DMS53 (cell line): ENCODE data around the gene PPP1R36.
"Not testable (repeated sequence)": the region's sequence is repeated elsewhere in the genome, so short reads cannot be mapped to it uniquely, and the experiment has no call there.

Experiments used
- DNase-seq: peaks from one replicate; lab custom pipeline; 2025; lab: John Stamatoyannopoulos, UW

Gene PPP1R36

DNA sequence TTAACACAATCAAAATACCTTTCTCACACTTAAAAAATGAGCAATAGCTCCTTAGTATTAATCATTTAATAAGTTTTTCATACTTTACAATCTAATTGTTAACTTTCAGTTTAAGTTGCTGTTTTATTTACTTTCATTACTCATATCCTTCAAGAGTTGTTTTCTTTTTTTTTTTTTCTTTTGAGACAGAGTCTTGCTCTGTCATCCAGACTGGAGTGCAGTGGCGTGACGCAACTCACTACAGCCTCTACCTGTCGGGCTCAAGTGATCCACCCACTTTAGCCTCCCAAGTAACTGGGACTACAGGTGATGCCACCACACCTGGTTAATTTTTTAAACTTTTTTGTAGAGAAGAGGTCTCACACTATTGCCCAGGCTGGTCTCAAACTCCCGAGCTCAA is 29.1 kb upstream of the PPP1R36 start:
- DNase-seq, result peak; percentile 6

DNA sequence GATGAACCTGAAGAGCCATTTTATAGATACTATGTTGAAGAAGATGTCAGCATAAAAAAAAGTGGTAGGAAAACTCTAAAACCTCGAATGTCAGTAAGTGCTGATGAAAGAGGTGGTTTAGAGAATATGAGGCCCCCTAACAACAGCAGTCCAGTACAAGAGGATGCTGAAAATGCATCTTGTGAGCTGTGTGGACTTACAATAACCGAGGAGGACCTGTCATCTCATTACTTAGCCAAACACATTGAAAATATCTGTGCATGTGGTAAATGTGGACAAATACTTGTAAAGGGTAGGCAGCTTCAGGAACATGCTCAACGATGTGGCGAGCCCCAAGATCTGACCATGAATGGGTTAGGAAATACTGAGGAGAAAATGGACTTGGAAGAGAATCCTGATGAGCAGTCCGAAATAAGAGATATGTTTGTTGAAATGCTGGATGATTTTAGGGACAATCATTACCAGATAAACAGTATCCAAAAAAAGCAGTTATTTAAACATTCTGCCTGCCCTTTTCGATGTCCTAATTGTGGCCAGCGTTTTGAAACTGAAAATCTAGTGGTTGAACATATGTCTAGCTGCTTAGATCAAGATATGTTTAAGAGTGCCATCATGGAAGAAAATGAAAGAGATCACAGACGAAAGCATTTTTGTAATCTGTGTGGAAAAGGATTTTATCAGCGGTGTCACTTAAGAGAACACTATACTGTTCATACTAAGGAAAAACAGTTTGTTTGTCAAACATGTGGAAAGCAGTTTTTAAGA is 27.0 kb upstream of the PPP1R36 start:
- DNase-seq, result no peak

DNA sequence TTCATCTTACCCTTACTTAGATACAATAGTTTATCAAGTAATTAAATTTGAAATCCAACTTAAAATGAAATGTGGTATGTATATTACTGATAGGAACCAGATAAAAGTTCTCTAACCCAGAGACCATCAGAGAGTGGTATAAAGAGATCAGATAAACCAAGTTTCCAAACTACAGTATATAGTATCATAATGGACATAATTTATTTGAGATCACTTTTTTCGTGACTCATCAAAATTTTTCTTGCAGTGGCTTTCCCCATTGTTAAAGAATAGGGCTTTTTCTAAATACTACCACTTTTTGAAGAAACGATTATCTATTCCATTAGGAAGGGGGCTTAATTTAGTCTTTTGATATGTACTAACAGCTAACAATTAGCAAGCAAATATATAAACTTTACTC is 24.4 kb upstream of the PPP1R36 start:
- no peak for DNase-seq

DNA sequence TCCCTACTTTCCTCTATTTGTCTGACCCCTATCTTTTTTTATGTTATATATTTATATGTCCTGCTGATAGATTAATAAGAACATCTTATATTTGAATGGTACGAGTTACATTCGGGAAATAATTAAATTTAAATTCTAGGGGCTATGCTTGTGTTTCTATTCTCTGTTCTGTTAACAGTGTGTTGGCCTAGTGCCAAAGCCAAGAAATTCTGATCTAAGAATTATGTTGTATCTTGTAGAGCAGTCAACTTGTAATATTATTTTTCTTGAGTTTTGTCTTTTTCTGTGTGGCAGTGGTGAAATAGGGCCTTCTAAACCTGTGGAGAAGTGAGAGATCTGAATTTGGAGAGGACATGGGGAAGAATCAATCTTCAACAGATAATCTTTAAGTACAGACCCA is 18.2 kb upstream of the PPP1R36 start:
- DNase-seq, result no peak

DNA sequence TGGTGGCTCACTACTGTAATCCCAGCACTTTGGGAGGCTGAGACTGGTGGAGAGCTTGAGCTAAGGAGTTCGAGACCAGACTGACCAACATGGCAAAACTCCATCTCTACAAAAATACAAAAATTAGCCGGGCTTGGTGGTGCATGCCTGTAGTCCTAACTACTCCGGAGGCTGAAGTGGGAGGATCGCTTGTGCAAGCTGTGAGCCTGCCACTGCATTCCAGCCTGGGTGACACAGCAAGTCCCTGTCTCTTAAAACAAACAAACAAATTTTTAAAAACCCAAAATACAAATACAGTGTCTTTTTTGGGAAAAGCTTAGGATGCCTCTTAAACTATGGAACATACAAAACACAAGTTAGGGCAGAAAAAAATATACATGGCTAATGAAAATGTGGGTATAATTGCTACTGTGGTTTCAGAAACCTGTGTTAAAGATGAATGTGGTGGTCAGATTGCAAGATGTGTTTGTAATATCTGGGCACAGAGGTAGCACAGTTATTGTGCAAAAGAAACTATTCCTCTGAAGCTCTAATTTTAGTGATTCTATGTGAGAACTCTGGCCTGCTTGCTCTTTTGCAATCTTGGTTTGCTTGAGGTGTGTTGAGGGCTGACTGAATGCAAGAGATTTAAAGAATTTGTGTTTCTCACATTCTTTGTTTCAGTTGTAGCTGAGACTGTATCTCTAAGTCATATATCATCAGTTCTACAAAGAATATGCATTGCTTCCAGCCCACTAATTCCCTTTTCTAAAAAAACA is 13.1 kb upstream of the PPP1R36 start:
- DNase-seq, result no peak

DNA sequence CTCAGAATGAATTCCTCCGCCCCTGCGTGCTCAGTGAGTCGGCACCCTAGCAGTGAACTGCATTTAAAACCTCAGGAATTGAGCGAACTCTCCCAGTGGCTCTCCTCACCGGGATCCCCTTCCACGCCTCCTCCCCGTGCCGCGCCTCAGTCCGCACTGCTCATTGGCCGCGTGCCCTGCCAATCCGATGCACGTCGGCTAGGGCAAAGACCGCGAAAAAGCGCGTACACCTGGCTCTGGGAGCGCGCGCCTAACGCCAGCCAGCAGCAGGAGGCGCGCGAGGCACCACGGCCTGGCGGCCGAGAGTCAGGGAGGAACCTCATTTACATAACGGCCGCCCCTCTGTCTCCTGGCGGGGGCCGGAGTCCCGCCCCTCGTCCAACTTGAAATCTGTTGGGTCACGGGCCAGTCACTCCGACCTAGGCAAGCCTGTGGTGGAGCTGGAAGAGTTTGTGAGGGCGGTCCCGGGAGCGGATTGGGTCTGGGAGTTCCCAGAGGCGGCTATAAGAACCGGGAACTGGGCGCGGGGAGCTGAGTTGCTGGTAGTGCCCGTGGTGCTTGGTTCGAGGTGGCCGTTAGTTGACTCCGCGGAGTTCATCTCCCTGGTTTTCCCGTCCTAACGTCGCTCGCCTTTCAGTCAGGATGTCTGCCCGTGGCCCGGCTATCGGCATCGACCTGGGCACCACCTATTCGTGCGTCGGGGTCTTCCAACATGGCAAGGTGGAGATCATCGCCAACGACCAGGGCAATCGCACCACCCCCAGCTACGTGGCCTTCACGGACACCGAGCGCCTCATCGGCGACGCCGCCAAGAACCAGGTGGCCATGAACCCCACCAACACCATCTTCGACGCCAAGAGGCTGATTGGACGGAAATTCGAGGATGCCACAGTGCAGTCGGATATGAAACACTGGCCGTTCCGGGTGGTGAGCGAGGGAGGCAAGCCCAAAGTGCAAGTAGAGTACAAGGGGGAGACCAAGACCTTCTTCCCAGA is 9.3 kb upstream of the PPP1R36 start, which contains the start of gene HSPA2:
TSS of gene HSPA2 (plus strand) at position 534 of the 995 bp plus-strand sequence. CDS start at position 643, 109 bp downstream.
- DNase-seq, result peak; percentile 100

DNA sequence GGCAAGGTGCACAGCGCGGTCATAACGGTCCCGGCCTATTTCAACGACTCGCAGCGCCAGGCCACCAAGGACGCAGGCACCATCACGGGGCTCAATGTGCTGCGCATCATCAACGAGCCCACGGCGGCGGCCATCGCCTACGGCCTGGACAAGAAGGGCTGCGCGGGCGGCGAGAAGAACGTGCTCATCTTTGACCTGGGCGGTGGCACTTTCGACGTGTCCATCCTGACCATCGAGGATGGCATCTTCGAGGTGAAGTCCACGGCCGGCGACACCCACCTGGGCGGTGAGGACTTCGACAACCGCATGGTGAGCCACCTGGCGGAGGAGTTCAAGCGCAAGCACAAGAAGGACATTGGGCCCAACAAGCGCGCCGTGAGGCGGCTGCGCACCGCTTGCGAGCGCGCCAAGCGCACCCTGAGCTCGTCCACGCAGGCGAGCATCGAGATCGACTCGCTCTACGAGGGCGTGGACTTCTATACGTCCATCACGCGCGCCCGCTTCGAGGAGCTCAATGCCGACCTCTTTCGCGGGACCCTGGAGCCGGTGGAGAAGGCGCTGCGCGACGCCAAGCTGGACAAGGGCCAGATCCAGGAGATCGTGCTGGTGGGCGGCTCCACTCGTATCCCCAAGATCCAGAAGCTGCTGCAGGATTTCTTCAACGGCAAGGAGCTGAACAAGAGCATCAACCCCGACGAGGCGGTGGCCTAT is 8.3 kb upstream of the PPP1R36 start:
- DNase-seq, result peak; percentile 22

DNA sequence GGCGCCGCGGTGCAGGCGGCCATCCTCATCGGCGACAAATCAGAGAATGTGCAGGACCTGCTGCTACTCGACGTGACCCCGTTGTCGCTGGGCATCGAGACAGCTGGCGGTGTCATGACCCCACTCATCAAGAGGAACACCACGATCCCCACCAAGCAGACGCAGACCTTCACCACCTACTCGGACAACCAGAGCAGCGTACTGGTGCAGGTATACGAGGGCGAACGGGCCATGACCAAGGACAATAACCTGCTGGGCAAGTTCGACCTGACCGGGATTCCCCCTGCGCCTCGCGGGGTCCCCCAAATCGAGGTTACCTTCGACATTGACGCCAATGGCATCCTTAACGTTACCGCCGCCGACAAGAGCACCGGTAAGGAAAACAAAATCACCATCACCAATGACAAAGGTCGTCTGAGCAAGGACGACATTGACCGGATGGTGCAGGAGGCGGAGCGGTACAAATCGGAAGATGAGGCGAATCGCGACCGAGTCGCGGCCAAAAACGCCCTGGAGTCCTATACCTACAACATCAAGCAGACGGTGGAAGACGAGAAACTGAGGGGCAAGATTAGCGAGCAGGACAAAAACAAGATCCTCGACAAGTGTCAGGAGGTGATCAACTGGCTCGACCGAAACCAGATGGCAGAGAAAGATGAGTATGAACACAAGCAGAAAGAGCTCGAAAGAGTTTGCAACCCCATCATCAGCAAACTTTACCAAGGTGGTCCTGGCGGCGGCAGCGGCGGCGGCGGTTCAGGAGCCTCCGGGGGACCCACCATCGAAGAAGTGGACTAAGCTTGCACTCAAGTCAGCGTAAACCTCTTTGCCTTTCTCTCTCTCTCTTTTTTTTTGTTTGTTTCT is 7.6 kb upstream of the PPP1R36 start:
- DNase-seq, result peak; percentile 45

DNA sequence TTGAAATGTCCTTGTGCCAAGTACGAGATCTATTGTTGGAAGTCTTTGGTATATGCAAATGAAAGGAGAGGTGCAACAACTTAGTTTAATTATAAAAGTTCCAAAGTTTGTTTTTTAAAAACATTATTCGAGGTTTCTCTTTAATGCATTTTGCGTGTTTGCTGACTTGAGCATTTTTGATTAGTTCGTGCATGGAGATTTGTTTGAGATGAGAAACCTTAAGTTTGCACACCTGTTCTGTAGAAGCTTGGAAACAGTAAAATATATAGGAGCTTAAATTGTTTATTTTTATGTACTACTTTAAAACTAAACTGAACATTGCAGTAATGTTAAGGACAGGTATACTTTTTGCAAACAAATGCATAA is 6.9 kb upstream of the PPP1R36 start:
- DNase-seq, result peak; percentile 22

DNA sequence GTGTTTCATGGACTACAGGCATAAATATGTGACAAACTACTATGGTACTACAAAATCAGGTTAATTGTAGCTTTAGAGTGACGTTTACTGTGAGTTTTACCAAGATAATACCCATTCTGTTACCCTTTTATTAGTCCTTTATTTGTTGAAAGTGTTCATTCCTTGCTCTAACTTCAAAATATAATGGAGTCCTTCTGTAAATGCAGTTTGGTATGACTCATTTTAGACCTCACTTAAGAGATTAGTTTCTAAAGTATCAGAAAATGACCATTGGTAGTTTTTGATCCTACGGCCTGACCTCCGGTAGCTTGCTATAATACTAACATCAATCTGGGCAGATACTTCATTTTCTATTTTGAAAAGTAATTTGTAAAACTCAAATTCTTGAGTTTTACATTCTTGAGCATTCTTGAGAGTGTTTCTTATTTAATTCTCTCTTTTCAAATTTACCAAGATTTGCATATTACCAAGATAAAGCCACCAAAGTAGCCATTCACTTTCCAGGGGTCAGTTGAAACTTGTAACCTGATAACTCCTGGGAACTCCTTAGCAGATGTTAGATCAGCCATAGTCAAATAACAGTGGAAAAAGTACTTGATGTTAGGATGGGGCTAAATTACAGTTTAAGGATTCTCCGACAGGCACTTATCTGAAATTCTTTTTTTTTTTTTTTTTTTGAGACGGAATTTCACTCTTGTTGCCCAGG is 5.0 kb upstream of the PPP1R36 start:
- no peak for DNase-seq

DNA sequence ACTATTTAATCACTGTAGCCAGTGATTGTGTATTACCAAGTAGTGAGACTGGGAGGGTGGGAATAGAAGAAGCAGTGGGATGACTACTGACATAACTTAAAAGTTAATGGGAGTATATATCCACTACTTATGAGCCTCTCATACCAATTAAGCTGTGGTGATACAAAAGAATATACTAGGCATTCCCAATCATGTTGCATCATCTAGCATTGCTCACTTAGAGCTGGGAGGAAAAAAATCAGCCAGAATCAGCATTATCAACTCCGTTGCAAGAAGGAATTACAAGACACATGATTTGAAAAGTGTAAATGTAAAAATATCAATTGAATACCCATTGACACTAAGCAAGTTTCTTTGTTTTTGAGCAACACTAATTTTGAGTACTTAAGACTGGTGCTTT is 745 bp upstream of the PPP1R36 start:
- DNase-seq, result no peak

DNA sequence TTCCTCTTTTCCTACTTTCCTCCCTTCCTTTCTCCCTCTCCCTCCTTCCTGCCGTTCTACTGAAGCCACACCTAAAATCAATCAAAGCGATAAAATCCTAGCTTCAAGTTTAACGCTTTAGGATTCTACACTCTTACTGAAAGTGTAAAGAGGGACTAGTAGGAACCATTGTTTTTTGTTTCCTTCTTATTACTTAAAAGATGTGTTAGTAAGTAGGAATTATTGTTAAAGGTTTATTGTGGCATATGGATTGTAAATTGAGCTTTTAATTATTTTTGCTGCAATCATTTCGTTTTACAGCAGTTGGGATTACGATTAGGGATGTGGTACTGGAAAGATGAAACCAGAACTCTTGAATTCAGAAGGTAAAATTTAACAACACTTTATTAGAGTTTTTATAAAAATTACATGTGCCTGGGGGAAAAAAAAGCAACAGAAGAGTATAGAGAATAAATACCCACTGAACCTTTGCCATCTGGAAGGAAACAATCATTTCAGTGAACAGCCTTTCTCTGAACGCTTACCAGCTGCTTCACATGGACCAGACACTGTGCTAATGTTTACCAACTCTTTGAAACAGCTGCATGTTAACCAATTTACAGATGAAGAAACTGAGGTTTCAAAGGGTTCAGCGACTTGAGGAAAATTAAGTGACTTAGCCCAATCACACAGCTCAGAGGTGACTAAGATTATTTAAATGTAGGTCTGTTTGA is 1.0 kb downstream of the PPP1R36 start:
- DNase-seq, result peak; percentile 45

DNA sequence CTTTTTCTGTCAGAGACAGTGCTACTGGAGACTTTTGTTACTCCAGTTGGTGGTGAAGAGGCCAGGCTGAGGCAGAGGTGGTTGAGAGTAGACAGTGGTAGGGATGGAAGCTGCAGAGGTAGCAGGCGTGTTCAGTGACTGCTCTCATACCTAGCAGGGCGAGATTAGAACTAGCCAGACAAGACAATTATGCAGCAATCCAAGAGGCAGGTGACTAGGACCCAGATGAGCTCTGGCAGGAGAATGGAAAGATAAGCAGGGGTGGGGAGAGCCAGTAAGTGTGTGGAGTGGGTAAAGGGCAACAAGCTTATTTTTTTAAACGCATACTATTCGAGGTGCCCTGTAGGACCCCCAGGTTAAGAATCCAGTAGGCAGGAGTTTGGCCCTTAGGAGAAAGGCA is 4.8 kb downstream of the PPP1R36 start:
- no peak for DNase-seq

DNA sequence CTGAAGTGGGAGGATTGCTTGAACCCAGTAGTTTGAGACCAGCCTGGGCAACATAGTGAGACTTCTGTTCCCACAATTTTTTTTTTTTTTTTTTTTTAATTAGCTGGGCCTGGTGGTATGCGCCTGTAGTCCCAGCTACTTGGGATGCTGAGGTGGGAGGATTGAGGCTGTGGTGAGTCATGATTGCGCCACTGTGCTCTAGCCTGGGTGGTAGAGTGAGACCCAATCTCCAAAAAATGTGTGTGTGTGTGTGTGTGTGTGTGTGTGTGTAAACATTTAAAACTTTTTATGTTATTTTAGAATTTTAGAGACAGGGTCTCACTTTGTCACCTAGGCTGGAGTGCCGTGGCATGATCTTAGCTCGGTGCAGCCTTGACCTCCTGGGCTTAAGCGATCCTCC is 6.8 kb downstream of the PPP1R36 start:
- DNase-seq, result no peak

DNA sequence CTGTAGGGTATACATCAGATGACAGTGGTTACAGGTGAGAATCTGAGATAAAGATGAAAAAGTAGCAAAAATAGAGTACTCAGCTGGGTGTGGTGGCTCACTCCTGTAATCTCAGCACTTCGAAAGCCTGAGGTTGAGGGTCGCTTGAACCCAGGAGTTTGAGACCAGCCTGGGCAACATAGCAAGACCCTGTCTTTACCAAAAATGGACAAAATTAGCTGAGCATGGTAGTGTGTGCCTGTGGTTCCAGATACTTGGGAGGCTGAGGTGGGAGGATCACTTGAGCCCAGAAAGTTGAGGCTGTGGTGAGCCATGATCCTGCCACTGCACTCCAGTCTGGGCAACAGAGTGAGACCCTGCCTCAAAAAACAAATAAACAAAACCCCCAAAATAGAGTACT is 8.5 kb downstream of the PPP1R36 start:
- not testable (repeated sequence) for DNase-seq

DNA sequence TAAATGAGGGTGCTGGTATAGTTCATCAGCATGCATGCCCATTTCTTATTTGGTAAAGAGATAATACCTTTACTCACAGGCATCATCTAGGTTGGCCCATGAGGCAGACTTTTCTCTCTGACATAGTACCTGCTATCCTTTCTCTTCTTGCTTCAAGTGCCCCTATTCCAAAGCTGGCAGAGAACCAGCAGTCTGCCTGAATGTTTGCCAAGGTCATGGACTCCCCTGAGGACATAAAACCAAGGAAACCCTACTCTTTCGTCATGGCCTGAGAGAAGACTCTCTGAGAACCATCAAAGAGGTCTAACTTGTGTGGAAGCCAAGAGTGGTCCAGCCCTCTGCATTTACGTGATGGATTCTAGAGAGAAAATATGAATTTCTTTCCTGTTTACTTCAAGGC is 11.9 kb downstream of the PPP1R36 start:
- DNase-seq, result no peak

DNA sequence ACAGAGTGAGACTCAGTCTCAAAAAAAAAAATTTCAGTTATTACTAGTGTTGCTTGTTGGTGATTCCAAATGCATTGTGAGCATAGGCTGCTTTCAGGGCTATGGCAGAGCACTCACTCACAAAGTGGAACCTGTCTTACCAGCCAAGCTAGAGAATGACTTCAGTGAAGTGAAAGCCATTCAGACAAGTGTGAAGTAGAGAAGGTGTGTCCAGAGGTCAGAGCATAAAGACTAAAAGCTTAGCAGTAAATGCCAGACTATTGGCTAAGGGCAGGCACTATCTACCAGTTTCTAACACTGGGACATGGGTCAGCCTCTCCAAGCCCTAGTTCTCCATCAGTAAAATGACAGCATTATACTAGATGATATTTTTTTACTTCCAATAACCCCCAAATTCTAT is 12.7 kb downstream of the PPP1R36 start:
- DNase-seq, result peak; percentile 12

DNA sequence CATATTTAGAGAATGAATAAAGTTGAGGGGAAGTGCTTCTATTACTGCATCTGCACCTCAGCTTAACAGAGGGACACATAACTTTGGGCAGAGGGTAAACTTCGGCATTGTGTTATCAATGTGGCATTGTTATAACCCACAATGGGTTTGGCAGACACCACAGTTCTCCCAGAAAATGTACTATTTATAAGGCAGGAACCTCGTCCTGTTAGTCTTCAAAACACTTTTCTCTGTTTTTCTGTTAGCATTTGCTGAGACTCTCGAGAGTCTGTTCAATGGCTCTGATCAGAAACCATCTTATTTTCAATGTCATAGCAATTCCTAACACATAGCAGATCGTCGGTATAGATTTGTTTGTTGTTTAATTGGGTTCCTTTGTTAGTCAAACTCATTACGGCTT is 13.9 kb downstream of the PPP1R36 start:
- no peak for DNase-seq

DNA sequence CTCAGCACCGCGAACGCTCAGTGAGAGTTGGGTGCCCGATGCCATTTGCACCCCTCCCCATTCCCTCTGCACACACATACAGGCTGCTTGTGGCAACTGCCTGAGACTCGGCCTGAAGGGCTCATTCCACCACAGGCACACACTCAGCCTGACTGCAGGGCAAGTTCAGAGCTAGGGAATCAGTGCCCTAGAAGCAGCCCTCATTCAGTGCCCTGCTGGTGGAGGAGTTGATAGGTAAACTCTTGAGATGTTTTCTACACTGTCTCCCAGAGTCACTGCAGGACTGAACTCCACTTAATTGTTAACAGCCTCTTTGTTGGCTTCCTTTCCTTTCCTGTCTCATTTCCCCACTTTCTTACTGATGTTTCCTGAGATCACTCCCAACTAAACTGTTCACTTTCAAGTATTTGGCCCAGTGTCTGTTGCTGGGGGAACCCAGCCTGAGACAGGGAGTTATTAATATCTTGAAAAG is 16.9 kb downstream of the PPP1R36 start:
- no peak for DNase-seq
